GM21360 (cell line): ENCODE results near the gene PTPRZ1.

Experiments
- ATAC-seq: cut with Tn5 transposase; IDR thresholded peaks from one replicate; pipeline ENCODE4 v1.9.1; 2021; ENCODE audit warnings: mild to moderate bottlenecking, moderate library complexity; ENCODE audit not compliant: unreplicated experiment

Gene PTPRZ1

GRCh38 chr7:121890833-121891232 lies 17.9 kb downstream of the PTPRZ1 start:
- no peak for ATAC-seq

- no peak for ATAC-seq
These were observed 18.8 kb downstream of the PTPRZ1 start for GRCh38 chr7:121891731-121892130.

DNA sequence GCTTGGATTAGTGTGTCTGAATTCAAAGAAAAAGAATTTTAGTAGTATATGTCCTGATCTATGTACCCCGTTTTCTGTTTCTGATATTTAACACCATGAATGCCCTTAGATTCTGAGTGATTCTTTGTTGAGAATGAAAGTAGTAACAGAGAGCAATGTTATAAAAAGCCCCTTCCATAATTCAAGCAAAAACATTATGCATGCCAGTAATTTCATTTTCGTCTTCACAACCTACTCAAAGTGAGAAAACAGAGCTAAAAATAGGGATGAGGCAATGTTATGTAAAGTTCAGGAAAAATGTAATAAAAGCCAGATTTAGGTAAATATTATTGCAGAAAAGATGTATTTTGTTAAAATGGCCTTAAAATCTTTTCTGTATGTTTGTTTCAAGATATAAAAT lies 28.1 kb downstream of the PTPRZ1 start:
- ATAC-seq: peak; percentile 81

DNA sequence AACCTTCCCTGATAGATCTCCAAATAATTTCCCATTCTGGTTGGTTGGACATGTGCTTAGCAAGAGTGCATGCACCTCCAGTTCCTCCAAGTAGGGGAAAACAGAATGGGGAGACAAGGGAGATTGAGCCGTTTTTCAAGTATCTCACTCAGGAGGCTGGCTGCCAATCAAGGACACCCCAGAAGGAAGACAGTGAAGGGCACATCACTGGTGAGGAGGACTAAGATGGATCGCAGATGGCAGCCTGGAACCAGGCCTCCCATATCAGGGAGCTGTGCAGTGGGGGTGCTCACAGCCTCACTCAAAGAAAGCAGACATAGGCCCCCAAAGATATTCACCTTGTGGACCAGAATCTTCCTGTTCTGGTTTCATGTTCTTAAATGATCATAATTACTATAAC lies 31.2 kb downstream of the PTPRZ1 start:
- ATAC-seq: no peak

DNA sequence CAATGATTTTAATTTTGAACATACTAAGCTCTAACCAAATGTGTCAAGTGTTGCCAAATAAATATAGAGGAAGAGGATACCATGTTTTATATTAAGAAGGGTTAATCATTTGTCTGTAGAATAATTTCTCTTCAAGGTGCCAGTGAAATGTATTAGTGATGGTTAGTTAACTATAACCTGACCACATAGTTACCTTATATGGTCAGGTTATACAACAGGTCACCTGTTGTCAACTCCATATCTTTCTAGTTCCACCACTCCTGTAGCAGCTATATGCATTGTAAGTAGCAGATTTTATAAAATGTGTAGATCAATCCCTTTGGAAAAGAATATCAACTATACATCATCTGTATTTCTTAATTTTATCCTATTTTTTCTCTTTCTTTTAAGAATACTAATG lies 35.1 kb downstream of the PTPRZ1 start:
- ATAC-seq: no peak

DNA sequence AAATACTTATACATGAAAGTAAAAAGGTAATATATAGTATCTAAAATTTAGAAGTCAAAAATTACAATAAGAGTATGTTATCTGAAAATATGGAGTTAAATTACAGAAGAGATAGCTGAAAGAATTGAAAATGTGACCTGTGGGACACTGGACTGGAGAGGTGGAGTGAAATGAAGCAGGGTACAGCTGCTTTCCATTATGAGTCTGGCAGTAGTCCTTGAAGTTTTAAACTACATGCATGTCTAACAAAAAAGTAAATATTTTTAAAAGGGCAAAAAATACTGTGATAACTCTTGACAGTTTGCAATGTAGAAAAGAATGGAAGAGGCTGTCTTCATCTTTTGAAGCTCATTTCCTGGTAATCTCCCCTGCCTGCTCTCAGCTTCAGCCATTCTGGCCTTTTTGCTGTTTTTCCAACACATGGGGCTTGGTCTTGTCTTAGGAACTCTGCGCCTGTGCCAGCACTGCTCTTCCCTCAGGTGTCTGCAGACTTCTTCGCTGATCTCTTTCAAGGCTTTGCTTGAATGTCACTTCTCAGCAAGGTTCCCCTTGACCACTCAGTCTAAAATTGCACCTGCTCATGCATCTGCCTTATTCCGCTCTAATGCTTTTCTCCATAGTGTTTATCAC lies 36.9 kb downstream of the PTPRZ1 start:
- no peak for ATAC-seq

DNA sequence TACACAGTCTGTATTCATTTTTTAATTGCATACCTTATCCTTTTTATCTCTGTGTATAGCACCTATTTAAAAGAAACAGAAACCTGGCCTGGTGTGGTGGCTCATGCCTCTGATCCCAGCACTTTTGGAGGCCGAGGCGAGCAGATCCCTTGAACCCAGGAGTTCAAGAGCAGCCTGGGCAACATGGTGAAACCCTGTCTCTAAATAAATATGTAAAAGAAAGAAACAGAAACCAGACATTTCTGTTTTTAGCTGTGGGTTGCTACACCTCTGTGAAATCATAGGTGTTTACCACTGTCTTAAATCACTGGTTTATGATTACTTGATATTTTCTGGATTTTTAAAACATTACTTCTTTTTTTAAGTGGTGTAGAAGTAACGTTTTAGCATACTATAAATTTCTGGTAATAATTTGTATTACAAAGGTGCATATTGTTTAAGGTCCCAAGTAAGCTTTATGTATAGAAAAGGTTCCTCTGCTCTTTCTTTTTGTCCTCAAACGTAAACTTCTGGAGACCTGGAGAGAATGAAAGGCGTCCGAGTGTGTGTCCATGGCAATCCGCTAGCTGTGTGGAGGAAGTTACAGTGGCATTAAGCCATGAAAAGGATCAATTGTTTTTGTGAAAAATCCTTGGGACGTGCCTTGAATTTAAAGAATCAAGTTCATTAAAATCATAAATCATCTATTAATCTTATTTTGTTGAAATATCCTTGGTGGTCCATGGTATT lies 41.1 kb downstream of the PTPRZ1 start:
- ATAC-seq: no peak

GRCh38 chr7:121914676-121915279 lies 41.8 kb downstream of the PTPRZ1 start:
- no peak for ATAC-seq

DNA sequence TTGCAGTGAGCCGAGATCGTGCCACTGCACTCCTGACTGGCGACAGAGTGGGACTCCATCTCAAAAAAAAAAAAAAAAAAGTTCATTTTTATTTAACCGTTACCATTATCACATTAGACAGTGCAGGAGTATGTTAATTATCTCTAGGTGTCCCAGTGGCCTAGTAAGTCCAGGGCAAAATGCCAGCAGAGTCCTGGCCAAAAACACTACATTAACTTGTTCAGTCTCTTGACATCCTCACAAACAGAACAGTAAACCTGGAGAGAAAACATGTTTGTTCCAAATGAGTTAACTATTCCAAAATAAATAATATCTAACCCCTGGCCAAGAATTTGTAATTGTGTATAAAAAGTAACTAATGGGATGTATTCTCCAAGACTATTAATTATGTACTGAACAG lies 43.2 kb downstream of the PTPRZ1 start:
- no peak for ATAC-seq

DNA sequence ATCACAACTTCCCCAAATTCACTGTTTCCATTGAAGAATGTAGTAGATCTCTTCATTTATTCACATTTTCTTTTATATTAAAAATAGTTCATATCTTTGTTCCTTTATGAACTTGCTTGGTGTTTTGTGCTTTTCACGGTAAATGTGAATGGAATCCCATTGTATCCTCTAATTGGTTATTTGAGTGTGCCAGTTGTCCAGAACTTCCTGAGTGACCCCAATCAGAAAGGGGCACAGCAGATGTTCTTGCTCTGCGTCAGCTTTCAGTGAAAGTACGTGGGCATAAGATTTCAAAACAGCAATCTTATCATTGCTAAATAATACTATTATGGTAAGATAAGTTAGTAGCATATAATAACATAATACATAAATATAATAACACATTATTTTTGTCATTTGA lies 47.0 kb downstream of the PTPRZ1 start:
- no peak for ATAC-seq

GRCh38 chr7:121924269-121925186 lies 51.6 kb downstream of the PTPRZ1 start:
- ATAC-seq: no peak

- no peak for ATAC-seq
These were observed 58.4 kb downstream of the PTPRZ1 start for GRCh38 chr7:121931149-121931902.

GRCh38 chr7:121932768-121933167 lies 59.8 kb downstream of the PTPRZ1 start:
- ATAC-seq: no peak

DNA sequence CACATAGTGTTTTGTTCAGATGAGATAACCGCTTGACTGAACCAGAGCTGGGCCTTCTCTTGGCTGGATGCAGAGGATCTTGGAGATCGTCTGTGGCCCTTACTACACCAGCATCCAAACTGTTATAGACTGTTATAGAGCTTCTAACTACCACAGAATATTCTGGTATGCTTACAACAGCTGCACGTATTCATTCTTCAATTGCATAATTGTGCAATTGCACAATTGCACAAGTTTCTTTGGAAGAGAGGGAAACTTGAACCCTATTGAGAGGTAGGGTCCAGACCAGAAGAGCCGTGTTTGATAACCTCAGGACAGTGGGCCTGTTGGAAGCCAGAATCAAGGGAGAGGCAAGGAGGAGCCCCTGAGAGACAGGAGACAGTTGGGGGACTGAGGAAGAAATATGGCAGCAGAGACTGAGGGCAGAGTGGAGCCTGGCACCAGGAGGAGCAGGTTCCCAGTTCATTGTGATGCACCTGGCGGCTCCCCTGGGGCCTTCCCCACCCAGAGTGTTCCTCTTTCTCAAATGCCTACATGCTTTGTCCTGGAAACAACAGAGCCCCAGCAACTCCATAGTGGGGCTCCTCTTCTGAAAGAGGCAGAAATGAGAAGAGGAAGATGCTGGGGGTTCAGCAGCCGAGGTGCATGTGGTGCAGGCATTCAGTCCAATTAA lies 64.1 kb downstream of the PTPRZ1 start:
- no peak for ATAC-seq

GRCh38 chr7:121938429-121938996 lies 65.6 kb downstream of the PTPRZ1 start:
- ATAC-seq: no peak

DNA sequence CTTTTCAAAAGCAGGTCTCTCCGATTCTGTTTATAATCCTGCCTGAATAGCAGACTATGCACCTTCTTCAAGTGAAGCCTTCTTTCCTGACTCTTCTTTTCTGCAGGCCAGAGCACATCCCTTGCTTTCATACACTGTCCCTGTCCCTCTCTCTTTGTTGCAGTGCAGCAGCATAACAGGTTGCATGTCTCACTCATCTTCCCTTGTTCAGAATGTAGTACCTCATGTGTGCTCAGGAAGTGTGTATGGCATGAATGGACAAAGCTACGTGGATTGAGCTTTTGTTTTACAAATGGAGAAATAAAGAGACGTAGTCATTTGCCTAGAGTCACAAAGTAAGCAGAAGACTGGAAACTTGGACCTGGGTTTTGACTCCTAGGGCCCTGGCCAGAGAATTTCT lies 68.0 kb downstream of the PTPRZ1 start:
- ATAC-seq: no peak

DNA sequence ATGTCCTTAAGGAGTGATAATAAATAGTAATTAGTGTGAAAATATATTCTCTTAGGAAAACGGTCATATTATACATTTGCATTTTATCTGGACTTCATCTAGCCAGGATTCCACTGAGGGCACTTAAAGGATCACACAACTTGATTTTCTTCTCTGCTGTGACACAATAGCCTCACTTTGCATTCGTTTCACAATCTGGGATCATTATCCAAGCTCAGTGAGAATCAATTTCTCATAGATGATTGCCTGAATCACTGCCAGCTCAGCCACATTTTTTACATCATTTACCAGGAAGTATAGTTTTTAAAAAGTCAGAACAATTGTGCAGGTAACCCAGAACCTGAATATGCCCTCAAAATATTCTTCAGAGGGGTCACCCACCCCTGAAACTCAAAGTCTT lies 68.9 kb downstream of the PTPRZ1 start:
- no peak for ATAC-seq

- no peak for ATAC-seq
These were observed 72.1 kb downstream of the PTPRZ1 start for GRCh38 chr7:121945066-121945465.

DNA sequence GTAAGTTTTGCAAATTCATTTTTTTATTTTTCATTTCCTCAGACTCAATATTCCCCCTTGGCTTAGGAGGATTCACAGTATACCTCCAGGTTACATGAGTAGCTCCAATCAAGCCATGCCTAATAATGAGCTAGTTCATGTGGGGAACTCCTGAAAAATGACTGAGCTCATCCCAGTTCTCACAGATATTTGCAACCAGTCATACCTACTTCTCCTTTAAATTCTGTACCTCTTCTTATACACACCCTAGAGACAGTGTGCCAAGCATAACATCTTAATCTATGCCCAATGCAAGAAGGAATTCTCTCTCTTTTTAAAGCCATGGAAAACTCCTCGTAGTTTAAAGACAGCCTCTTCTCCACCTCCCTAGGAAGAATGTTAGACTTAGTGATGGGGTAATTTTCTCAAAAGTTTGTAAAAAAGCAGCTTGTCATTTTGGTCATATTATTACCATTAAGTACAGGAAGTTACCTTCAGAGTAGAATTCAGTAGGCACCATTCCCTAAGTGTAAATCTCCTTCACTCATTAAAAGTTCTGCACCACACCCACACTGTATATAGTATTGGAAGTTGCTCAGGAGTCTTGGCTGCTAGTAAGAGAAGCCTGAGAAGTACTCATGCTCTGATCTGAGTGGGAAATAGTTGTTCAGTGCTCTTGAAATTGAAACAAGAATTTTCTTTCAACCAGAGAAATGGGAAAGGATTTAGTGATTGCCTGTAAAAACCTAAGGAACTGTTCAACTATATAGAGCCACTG lies 72.7 kb downstream of the PTPRZ1 start:
- ATAC-seq: no peak
